Mononuclear cell (primary cell): Measurements from ENCODE around the gene TMEM167B. TPM values are rescaled to one million over a fixed set of nuclear protein-coding genes. Genes with fewer than 3 reads are reported as not detected.
"Not testable (repeated sequence)": the region's sequence is repeated elsewhere in the genome, so short reads cannot be mapped to it uniquely, and the experiment has no call there.

Experiments used
- H3K27me3 ChIP-seq: 2 replicates; pipeline ENCODE4 v1.6.0; 2011; ENCODE audit warnings: low read length, control low read depth; ENCODE audit not compliant: insufficient read depth
- H3K4me1 ChIP-seq: 2 replicates; pipeline ENCODE4 v1.5.1; 2011; ENCODE audit warnings: mild to moderate bottlenecking, low read length, control low read depth; ENCODE audit not compliant: insufficient read depth
- H3K4me3 ChIP-seq: 2 replicates; pipeline ENCODE4 v1.5.1; 2011; ENCODE audit warnings: mild to moderate bottlenecking, low read length, moderate library complexity
- H3K9me3 ChIP-seq: 2 replicates; pipeline ENCODE4 v1.5.1; 2011; ENCODE audit warnings: low read depth, mild to moderate bottlenecking, control low read depth, low read length
- total RNA-seq: library from RNA; depleted of rRNA; stranded (reverse); fragments of >200 nt; gene quantifications from one replicate; pipeline ENCODE4 v1.2.3, GENCODE V29; 2012

Gene TMEM167B
- total RNA-seq = 65.1 TPM

DNA sequence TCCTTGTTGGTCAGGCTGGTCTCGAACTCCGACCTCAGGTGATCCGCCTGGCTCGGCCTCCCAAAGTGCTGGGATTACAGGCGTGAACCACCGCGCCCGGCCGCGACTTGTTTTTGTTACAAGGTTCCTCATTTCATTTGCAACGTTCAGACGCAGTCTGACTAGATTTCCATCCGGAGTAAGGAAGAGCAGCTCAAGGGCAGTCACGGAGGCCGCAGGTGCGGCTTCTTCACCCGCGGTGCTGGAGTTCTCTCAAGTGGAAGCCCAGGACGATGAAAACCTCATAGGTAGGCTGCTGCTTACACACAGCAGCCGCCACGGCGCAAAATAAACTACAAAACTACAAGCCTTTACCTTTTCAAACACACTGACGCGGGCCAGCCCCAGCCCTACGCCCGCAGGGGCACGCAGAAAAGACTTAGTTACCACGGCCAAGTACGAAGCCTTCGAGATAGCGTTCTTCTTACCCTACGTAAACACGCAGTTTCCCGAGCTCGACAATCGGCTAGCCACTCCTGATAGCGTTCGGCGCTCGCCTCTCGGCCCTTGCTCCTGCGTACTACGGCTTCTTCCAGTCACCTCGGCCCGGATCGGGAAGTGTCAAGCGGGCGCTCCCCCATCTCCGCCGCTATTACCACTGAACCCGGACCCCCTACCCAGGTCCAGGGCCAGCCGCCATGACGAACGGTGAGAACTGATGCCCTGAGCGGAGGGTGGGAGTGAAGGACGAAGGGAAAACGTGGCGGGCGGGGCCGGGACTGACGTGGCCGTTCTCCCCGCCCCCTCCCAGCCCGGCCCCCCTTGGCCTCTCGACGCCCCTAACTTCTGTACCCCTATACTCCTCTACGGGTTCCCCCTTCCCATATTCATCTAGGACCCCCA lies at the start of gene TMEM167B:
TSS of gene TMEM167B (plus strand) at position 569 of the 882 bp plus-strand sequence. CDS start at position 678, 109 bp downstream.
- Histone ChIP-seq H3K9me3 (no peaks in the 10 kb centered on the region), H3K4me3 (peak within 1 kb of the TSS; percentile 72), H3K27me3 (no peaks in the 10 kb centered on the region), H3K4me1 (peaks cover 36% of the 10 kb centered on the region)

GRCh38 chr1:109040989-109041620 lies 49.5 kb upstream of the TMEM167B start:
- Histone ChIP-seq H3K27me3 (no peaks in the 10 kb centered on the region), H3K4me3 (peak overlapping the region; percentile 88), H3K9me3 (no peaks in the 10 kb centered on the region), H3K4me1 (peaks cover 18% of the 10 kb centered on the region)

GRCh38 chr1:109041621-109042468 lies 48.7 kb upstream of the TMEM167B start, which contains the start of gene WDR47:
TSS of gene WDR47 (minus strand) at chr1:109042102. CDS start at chr1:109023512, 18,590 bp downstream.
- Histone ChIP-seq H3K4me1 (peaks cover 18% of the 10 kb centered on the region), H3K27me3 (no peaks in the 10 kb centered on the region), H3K9me3 (no peaks in the 10 kb centered on the region), H3K4me3 (peak within 1 kb of the TSS; percentile 88)

DNA sequence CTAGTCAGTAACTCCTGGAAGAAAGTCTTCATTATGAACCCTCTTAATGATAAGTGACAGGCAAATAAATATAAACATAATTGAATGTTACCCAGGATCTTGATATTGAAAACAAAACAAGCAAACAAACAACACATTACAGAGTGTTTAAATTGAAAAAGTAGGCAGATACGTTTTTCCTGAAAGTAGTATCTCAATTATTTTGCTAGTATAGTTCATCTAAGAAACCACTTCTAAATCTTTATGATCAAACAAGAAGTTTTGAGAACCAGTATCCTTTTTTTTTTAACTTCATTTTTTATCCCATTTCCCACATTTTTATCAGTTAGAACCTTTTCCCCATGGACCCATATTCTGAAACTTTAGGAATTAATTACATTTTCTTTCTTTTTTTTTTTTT lies 45.0 kb upstream of the TMEM167B start:
- H3K4me3 ChIP-seq = no peak overlapping the region
- H3K9me3 ChIP-seq = no peaks in the 10 kb centered on the region
- no peaks in the 10 kb centered on the region for H3K27me3 ChIP-seq
- H3K4me1 ChIP-seq = peaks cover 8% of the 10 kb centered on the region

- H3K4me1 ChIP-seq = peaks cover 5% of the 10 kb centered on the region
- no peak overlapping the region for H3K4me3 ChIP-seq
- no peaks in the 10 kb centered on the region for H3K27me3 ChIP-seq
- H3K9me3 ChIP-seq = no peaks in the 10 kb centered on the region
Measured at GRCh38 chr1:109046671-109047070, 43.9 kb upstream of the TMEM167B start.

DNA sequence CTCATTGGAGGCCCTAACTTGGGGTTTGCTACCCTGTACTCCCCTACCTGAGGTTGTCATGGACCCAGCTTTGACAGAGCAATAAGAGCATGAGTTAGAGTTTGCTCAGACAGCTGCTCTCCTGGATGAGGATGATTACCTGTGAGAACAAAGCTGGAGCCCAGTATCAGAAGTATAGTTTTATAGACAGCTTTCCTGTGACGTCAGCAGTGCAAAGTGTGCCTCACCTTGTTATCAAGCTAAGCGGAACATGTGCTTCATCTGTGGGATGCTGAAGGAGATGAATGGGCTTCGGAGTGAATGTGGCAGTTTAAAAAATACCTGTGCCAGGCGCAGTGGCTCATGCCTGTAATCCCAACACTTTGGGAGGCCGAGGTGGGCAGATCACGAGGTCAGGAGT lies 43.2 kb upstream of the TMEM167B start:
- no peaks in the 10 kb centered on the region for H3K27me3 ChIP-seq
- no peak overlapping the region for H3K4me3 ChIP-seq
- no peaks in the 10 kb centered on the region for H3K9me3 ChIP-seq
- peaks cover 5% of the 10 kb centered on the region for H3K4me1 ChIP-seq

- H3K4me3 ChIP-seq = no peak overlapping the region
- no peaks in the 10 kb centered on the region for H3K27me3 ChIP-seq
- H3K4me1 ChIP-seq = no peaks in the 10 kb centered on the region
- no peaks in the 10 kb centered on the region for H3K9me3 ChIP-seq
Measured at GRCh38 chr1:109048335-109048734, 42.2 kb upstream of the TMEM167B start.

DNA sequence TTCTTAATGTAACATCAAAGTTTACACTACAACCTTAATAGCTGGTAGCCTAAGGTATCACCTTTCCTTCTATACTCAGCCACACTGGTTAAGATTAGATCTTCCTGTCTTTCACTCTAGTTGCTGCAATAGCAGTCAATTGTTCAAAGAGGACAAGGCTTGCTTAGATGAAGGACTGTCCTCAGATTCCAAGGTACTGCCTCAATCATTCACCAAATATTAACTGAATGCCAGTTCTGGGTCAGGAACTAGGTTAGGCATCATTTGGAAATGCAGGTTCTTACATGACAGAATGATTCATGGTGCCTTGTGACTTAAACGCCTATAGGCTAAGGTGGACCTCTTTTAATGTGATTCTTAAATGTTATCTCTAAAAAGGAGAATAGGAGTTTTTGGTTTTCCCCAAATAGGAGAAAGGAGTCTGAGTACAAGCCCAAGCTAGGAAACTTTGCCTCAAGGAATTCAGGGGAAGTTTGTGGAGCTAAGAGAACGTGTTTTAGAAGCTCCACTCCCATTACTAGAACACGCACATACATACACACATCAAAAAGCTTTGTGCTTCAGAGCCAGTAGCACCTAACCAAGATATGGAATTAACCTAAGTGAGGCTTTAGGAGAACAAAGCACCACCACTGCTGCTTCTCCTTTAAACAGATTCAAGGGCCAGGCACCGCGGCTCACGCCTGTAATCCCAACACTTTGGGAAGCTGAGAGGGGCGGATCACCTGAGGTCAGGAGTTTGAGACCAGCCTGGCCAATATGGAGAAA lies 40.2 kb upstream of the TMEM167B start:
- Histone ChIP-seq H3K4me3 (no peak overlapping the region), H3K27me3 (no peaks in the 10 kb centered on the region), H3K4me1 (no peaks in the 10 kb centered on the region), H3K9me3 (no peaks in the 10 kb centered on the region)

DNA sequence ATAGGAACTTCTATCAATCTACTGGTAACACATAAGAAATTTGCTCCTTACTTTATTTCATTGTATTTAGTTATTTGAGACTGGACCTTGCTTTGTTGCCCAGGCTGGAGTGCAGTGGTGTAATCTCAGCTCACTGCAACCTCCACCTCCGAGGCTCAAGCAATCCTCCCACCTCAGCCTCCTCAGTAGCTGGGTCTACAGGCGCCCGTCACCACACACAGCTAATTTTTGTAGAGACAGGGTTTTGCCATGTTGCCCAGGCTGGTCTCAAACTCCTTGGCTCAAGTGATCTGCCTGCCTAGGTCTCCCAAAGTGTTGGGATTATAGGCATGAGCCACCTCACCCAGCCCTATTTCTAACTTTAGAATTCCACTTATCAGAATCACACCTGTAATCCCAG lies 38.4 kb upstream of the TMEM167B start:
- H3K4me3 ChIP-seq, H3K4me1 ChIP-seq, H3K9me3 ChIP-seq, H3K27me3 ChIP-seq: not testable (repeated sequence)

DNA sequence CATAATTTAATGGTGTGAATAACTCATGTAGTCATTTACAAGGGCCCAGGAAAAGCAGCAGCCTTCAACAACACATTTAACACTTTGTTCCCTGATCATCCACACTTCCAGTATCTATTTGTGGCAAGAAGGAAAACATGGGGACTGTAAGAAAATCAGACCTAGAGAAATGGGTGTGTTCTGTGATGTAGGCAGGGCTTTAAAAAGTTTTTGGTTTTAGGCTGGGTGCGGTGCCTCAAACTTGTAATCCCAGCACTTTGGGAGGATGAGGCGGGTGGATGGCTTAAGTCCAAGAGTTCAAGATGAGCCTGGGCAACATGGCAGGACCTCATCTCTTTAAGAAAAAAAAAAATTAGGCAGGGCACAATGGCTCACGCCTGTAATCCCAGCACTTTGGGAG lies 34.5 kb upstream of the TMEM167B start:
- Histone ChIP-seq H3K9me3 (no peaks in the 10 kb centered on the region), H3K4me1 (no peaks in the 10 kb centered on the region), H3K4me3 (no peak overlapping the region), H3K27me3 (no peaks in the 10 kb centered on the region)

DNA sequence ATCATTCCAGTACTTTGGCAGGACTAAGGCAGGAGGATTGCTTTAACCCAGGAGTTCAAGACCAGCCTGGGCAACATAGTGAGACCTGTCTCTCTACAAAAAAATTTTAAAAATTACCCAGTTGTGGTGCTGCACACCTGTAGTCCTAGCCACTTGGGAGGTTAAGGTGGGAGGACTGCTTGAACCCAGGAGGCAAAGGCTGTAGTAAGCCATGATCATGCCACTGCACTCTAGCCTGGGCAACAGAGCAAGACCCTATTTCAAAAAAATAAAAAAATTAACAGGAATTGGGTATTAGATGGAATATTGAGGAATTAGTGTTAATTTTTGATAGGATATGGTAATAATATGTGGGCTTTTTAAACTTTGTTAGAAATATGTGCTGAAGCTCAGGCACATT lies 31.5 kb upstream of the TMEM167B start:
- no peaks in the 10 kb centered on the region for H3K9me3 ChIP-seq
- H3K27me3 ChIP-seq = no peaks in the 10 kb centered on the region
- no peaks in the 10 kb centered on the region for H3K4me1 ChIP-seq
- H3K4me3 ChIP-seq = no peak overlapping the region

- no peaks in the 10 kb centered on the region for H3K27me3 ChIP-seq
- no peaks in the 10 kb centered on the region for H3K4me1 ChIP-seq
- no peaks in the 10 kb centered on the region for H3K9me3 ChIP-seq
- no peak overlapping the region for H3K4me3 ChIP-seq
Measured at GRCh38 chr1:109060707-109061106, 29.9 kb upstream of the TMEM167B start.

GRCh38 chr1:109061183-109061582 lies 29.4 kb upstream of the TMEM167B start:
- no peak overlapping the region for H3K4me3 ChIP-seq

GRCh38 chr1:109065137-109065536 lies 25.4 kb upstream of the TMEM167B start:
- Histone ChIP-seq H3K4me1 (no peaks in the 10 kb centered on the region), H3K4me3 (no peak overlapping the region), H3K27me3 (no peaks in the 10 kb centered on the region), H3K9me3 (no peaks in the 10 kb centered on the region)

More at GRCh38 chr1:109061183-109061582, 29.4 kb upstream of the TMEM167B start:
- Histone ChIP-seq H3K4me1 (no peaks in the 10 kb centered on the region), H3K9me3 (no peaks in the 10 kb centered on the region), H3K27me3 (no peaks in the 10 kb centered on the region)
